HepG2 (cell line): ENCODE data around the gene DRAXIN. TPM values are rescaled to one million over a fixed set of nuclear protein-coding genes. Genes with fewer than 3 reads are reported as not detected.

ENCODE experiments used
- ARID2 ChIP-seq: sonication (generic); formaldehyde crosslinking; IDR thresholded peaks from 2 replicates; pipeline ENCODE4 v1.8.1; 2022; ENCODE audit warnings: mild to moderate bottlenecking, missing genetic modification reagents, borderline replicate concordance
- ARNT ChIP-seq: fragments of 450-650 bp; IDR thresholded peaks from 2 replicates; pipeline ENCODE4 v1.6.1; 2017
- ATM ChIP-seq: fragments of 450-650 bp; IDR thresholded peaks from 2 replicates; pipeline ENCODE4 v1.7.1; 2017; ENCODE audit warnings: mild to moderate bottlenecking, borderline replicate concordance
- CHCHD3 ChIP-seq: sonication (generic); formaldehyde crosslinking; IDR thresholded peaks from 2 replicates; pipeline ENCODE4 v1.8.0; 2022; ENCODE audit warnings: mild to moderate bottlenecking, missing genetic modification reagents, moderate library complexity
- DPF2 ChIP-seq: sonication (generic); formaldehyde crosslinking; IDR thresholded peaks from 2 replicates; pipeline ENCODE4 v1.4.0; 2020; ENCODE audit warnings: mild to moderate bottlenecking, low read depth, missing genetic modification reagents, borderline replicate concordance
- E2F5 ChIP-seq: sonication (generic); formaldehyde crosslinking; conservative IDR thresholded peaks from 2 replicates; pipeline ENCODE4 v1.4.0; 2020; ENCODE audit warnings: missing genetic modification reagents
- HIC2 ChIP-seq: sonication (generic); formaldehyde crosslinking; IDR thresholded peaks from 2 replicates; pipeline ENCODE4 v1.9.0; 2022; ENCODE audit warnings: low read depth, missing genetic modification reagents
- HNF4G ChIP-seq, 2 experiments: sonication (generic) in 1 of 2; formaldehyde crosslinking in 1 of 2; IDR thresholded peaks; 2 replicates each; pipeline versions ENCODE4 v1.4.0 to v1.6.1; 2011 to 2020; ENCODE audit warnings: borderline replicate concordance in 2 of 2, low read depth in 2 of 2, mild to moderate bottlenecking in 2 of 2, low read length in 1 of 2, missing genetic modification reagents in 1 of 2, moderate library complexity in 1 of 2
- JDP2 ChIP-seq: sonication (generic); formaldehyde crosslinking; IDR thresholded peaks from 2 replicates; pipeline ENCODE4 v1.8.1; 2022; ENCODE audit warnings: missing genetic modification reagents, borderline replicate concordance
- MAFG ChIP-seq: sonication (generic); formaldehyde crosslinking; IDR thresholded peaks from 2 replicates; pipeline ENCODE4 v1.5.1; 2020; ENCODE audit warnings: mild to moderate bottlenecking, missing genetic modification reagents
- MIXL1 ChIP-seq: IDR thresholded peaks from 2 replicates; pipeline ENCODE4 v1.6.1; 2016
- MYNN ChIP-seq: sonication (generic); formaldehyde crosslinking; IDR thresholded peaks from 2 replicates; pipeline ENCODE4 v1.4.0; 2020; ENCODE audit warnings: mild to moderate bottlenecking, low read depth, missing genetic modification reagents
- PCBP1 ChIP-seq: fragments of 200-400 bp; formaldehyde crosslinking; IDR thresholded peaks from 2 replicates; pipeline ENCODE4 v1.6.1; 2017; ENCODE audit warnings: mild to moderate bottlenecking, low read depth, low read length, borderline replicate concordance
- RBAK ChIP-seq: sonication (generic); formaldehyde crosslinking; IDR thresholded peaks from 2 replicates; pipeline ENCODE4 v1.5.1; 2020; ENCODE audit warnings: mild to moderate bottlenecking, missing genetic modification reagents
- SIX4 ChIP-seq: sonication (generic); formaldehyde crosslinking; IDR thresholded peaks from 2 replicates; pipeline ENCODE4 v1.4.0; 2020; ENCODE audit warnings: missing genetic modification reagents
- U2AF1 ChIP-seq: fragments of 200-400 bp; formaldehyde crosslinking; optimal IDR thresholded peaks from 2 replicates; pipeline ENCODE3; 2017; ENCODE audit warnings: mild to moderate bottlenecking, low read depth, low read length
- YY1 ChIP-seq: IDR thresholded peaks from 2 replicates; pipeline ENCODE4 v1.6.1; 2011; ENCODE audit warnings: low read length, low read depth, moderate library complexity, mild to moderate bottlenecking; ENCODE audit not compliant: insufficient read depth, insufficient replicate concordance
- ZNF343 ChIP-seq: sonication (generic); formaldehyde crosslinking; IDR thresholded peaks from 2 replicates; pipeline ENCODE4 v1.4.0; 2020; ENCODE audit warnings: mild to moderate bottlenecking, missing genetic modification reagents
- ZNF512B ChIP-seq: sonication (generic); formaldehyde crosslinking; IDR thresholded peaks from 2 replicates; pipeline ENCODE4 v1.5.1; 2020; ENCODE audit warnings: missing genetic modification reagents, mild to moderate bottlenecking, borderline replicate concordance
- ZNF547 ChIP-seq: sonication (generic); formaldehyde crosslinking; IDR thresholded peaks from 2 replicates; pipeline ENCODE4 v1.5.1; 2020; ENCODE audit warnings: mild to moderate bottlenecking, missing genetic modification reagents
- ZNF644 ChIP-seq: IDR thresholded peaks from 2 replicates; pipeline ENCODE4 v1.6.1; 2016; ENCODE audit warnings: low read depth
- ZNF775 ChIP-seq: sonication (generic); formaldehyde crosslinking; IDR thresholded peaks from 2 replicates; pipeline ENCODE4 v1.4.0; 2020; ENCODE audit warnings: missing genetic modification reagents, mild to moderate bottlenecking, moderate library complexity, borderline replicate concordance
- polyA plus RNA-seq, 8 experiments: library from polyadenylated mRNA; depleted of rRNA in 3 of 8; stranded (reverse) in 7 of 8; unstranded in 1 of 8; fragments of >200 nt; fragmentation: Illumina TruSeq in 4 of 8; extraction: Trizol in 4 of 8; gene quantifications; 2 replicates each; pipeline versions ENCODE4 v1.2.1 to v1.2.3, GENCODE V29; 2011 to 2016; ENCODE audit warnings: low read depth in 4 of 8, missing spikeins in 1 of 8, mixed read lengths in 1 of 8; ENCODE audit not compliant: insufficient read depth in 1 of 8
- total RNA-seq, 5 experiments: library from RNA; depleted of rRNA; stranded (reverse); fragments of >200 nt; fragmentation: Illumina TruSeq; extraction: Trizol; gene quantifications; 2 replicates each; pipeline ENCODE4 v1.2.3, GENCODE V29; 2016; ENCODE audit warnings: low read depth in 1 of 5
- TF ChIP-seq, protein P1 (sequence below): sonication (generic); formaldehyde crosslinking; IDR thresholded peaks from 2 replicates; pipeline ENCODE4 v1.4.0; 2020; ENCODE audit warnings: missing genetic modification reagents

DRAXIN gene
- total and polyA plus RNA-seq, 2 of the 13 experiments (the other 11 are each of a cell fraction or from before 2014, with no cell fraction given): 0.02 TPM; not detected in 1

GRCh38 chr1:11681071-11681771 is 10.3 kb upstream of the DRAXIN start, which contains the start of gene MAD2L2 (continued):
- TF ChIP-seq ARID2 (CRISPR knock-in tag) (no peak), ZNF775 (no peak), E2F5 (peak; percentile 62; the same call in 1 of the 2 replicates), CHCHD3 (CRISPR knock-in tag) (no peak), RBAK (no peak), ARNT (no peak), MYNN (CRISPR knock-in tag) (no peak), MAFG (CRISPR knock-in tag) (no peak), ATM (no peak), ZNF343 (no peak), DPF2 (CRISPR knock-in tag) (no peak), HIC2 (CRISPR knock-in tag) (0 out of 2 replicates have a peak, but pooled peaks have one; percentile 10), ZNF547 (peak; percentile 24; the same call in 1 of the 2 replicates), ZNF512B (CRISPR knock-in tag) (no peak), MIXL1 (no peak), JDP2 (CRISPR knock-in tag) (no peak), YY1 (peak; percentile 44), ZNF644 (no peak), U2AF1 (no peak), HNF4G (IDR thresholded peaks at IDR 0.05; ENCODE audit: borderline replicate concordance, low read depth, low read length) (no peak), HNF4G (CRISPR knock-in tag; IDR thresholded peaks at IDR 0.05; ENCODE audit: borderline replicate concordance, low read depth) (no peak), PCBP1 (no peak), SIX4 (CRISPR knock-in tag) (no peak)
- TF ChIP-seq, protein P1, sequence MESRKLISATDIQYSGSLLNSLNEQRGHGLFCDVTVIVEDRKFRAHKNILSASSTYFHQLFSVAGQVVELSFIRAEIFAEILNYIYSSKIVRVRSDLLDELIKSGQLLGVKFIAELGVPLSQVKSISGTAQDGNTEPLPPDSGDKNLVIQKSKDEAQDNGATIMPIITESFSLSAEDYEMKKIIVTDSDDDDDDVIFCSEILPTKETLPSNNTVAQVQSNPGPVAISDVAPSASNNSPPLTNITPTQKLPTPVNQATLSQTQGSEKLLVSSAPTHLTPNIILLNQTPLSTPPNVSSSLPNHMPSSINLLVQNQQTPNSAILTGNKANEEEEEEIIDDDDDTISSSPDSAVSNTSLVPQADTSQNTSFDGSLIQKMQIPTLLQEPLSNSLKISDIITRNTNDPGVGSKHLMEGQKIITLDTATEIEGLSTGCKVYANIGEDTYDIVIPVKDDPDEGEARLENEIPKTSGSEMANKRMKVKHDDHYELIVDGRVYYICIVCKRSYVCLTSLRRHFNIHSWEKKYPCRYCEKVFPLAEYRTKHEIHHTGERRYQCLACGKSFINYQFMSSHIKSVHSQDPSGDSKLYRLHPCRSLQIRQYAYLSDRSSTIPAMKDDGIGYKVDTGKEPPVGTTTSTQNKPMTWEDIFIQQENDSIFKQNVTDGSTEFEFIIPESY (CRISPR knock-in tag): no peak
